Mesangial cell (primary cell): Measurements from ENCODE around the gene ACSF2. TPM values are rescaled to one million over a fixed set of nuclear protein-coding genes. Genes with fewer than 3 reads are reported as not detected.

Experiments used
- total RNA-seq: library from RNA; depleted of rRNA; stranded (reverse); fragments of >200 nt; gene quantifications from 2 replicates; pipeline ENCODE4 v1.2.3, GENCODE V29; 2015

ACSF2 gene
- total RNA-seq: 8.8 and 21.2 TPM in 2 replicates

GRCh38 chr17:50425682-50426471, at the start of gene ACSF2:
Gene ACSF2 (plus strand): TSS chr17:50426218. CDS start chr17:50426262, 44 bp downstream.

GRCh38 chr17:50397111-50397918, 28.7 kb upstream of the ACSF2 start, which contains the start of gene LRRC59:
Gene LRRC59 (minus strand): TSS chr17:50397523. CDS start chr17:50397317, 206 bp downstream.

GRCh38 chr17:50468304-50469207, 42.5 kb downstream of the ACSF2 start, which contains the start of gene CHAD:
Gene CHAD (minus strand): TSS chr17:50468880. CDS start chr17:50468813, 67 bp downstream.

GRCh38 chr17:50478391-50479381, 52.7 kb downstream of the ACSF2 start, which contains the start of gene RSAD1:
Gene RSAD1 (plus strand): TSS chr17:50478860. CDS start chr17:50478885, 25 bp downstream.

GRCh38 chr17:50507871-50508572, 82.0 kb downstream of the ACSF2 start, which contains the start of gene MYCBPAP:
Gene MYCBPAP (plus strand): TSS chr17:50508439. CDS start chr17:50508675, 236 bp downstream.

Other genes starting within 250 kb of the ACSF2 start
- gene COL1A1, start 224.6 kb upstream of the ACSF2 start, total RNA-seq: 1,305 and 4,416 TPM in 2 replicates
- 8.0 and 11.0 TPM in 2 replicates for gene TMEM92, start 151.8 kb upstream of the ACSF2 start, total RNA-seq
- 43.3 and 54.0 TPM in 2 replicates for gene XYLT2, start 80.1 kb upstream of the ACSF2 start, total RNA-seq
- 90.3 and 118 TPM in 2 replicates for gene MRPL27, start 53.0 kb upstream of the ACSF2 start, total RNA-seq
- gene EME1, start 53.0 kb upstream of the ACSF2 start, total RNA-seq: 1.4 and 8.1 TPM in 2 replicates
- 72.4 and 218 TPM in 2 replicates for gene LRRC59, start 28.7 kb upstream of the ACSF2 start, total RNA-seq
- not detected in 2 replicates for gene CHAD, start 42.7 kb downstream of the ACSF2 start, total RNA-seq
- gene RSAD1, start 52.6 kb downstream of the ACSF2 start, total RNA-seq: 23.1 and 27.8 TPM in 2 replicates
- gene MYCBPAP, start 82.2 kb downstream of the ACSF2 start, total RNA-seq: 0.76 and 0.98 TPM in 2 replicates
- 0.33 and 0.76 TPM in 2 replicates for gene EPN3, start 106.5 kb downstream of the ACSF2 start, total RNA-seq
- gene SPATA20, start 121.0 kb downstream of the ACSF2 start, total RNA-seq: 61.6 and 120 TPM in 2 replicates
- under 0.01 and 0.38 TPM in 2 replicates for gene CACNA1G, start 134.5 kb downstream of the ACSF2 start, total RNA-seq
- 10.4 and 61.5 TPM in 2 replicates for gene ABCC3, start 208.7 kb downstream of the ACSF2 start, total RNA-seq